ENCODE data around the gene ARRDC1.
"Not testable (repeated sequence)": the region's sequence is repeated elsewhere in the genome, so short reads cannot be mapped to it uniquely, and the experiment has no call there.

ARRDC1 gene

GRCh38 chr9:137592767-137593166, 12.7 kb upstream of the ARRDC1 start:
- Histone ChIP-seq H3K27ac (ENCODE audit: extremely low read depth, low read depth, low read length) (no peak overlapping the region), H3K9me3 (ENCODE audit: control insufficient read depth, insufficient read depth, low read depth, low read length) (no peaks in the 10 kb centered on the region), H3K4me3 (ENCODE audit: low read depth, low read length) (no peak overlapping the region), H3K36me3 (ENCODE audit: control insufficient read depth in 2 of 2, insufficient read depth in 1 of 2, low read length in 2 of 2) (peaks cover 4 to 16% of the 10 kb centered on the region in 2 experiments; a peak in 2 of 3 replicates), H3K4me1 (ENCODE audit: control insufficient read depth, insufficient read depth, low read length) (peaks cover 2% of the 10 kb centered on the region; the same call in 1 of the 2 replicates)
- TF ChIP-seq ZBTB20 (tag by site-specific recombination; IDR thresholded peaks at IDR 0.05), result peak; percentile 75
- TF ChIP-seq ZNF266 (tag by site-specific recombination; IDR thresholded peaks at IDR 0.05; ENCODE audit: low read depth), result no peak
- TF ChIP-seq ZSCAN30 (tag by site-specific recombination; IDR thresholded peaks at IDR 0.05), result no peak
- TF ChIP-seq ZNF548 (tag by site-specific recombination; IDR thresholded peaks at IDR 0.05), result no peak
- no peak for TF ChIP-seq KLF17 (tag by site-specific recombination; IDR thresholded peaks at IDR 0.05)
- TF ChIP-seq ZNF416 (tag by site-specific recombination; IDR thresholded peaks at IDR 0.05), result no peak
- TF ChIP-seq ZNF777 (tag by site-specific recombination; IDR thresholded peaks at IDR 0.05; ENCODE audit: borderline replicate concordance), result no peak
- TF ChIP-seq GLI2 (tag by site-specific recombination; IDR thresholded peaks at IDR 0.05; ENCODE audit: borderline replicate concordance, low read depth), result no peak
- TF ChIP-seq SCRT1 (tag by site-specific recombination; IDR thresholded peaks at IDR 0.05; ENCODE audit: borderline replicate concordance), result no peak
- TF ChIP-seq BCL6B (tag by site-specific recombination; IDR thresholded peaks at IDR 0.05), result no peak
- TF ChIP-seq ZFHX2 (tag by site-specific recombination; conservative IDR thresholded peaks at IDR 0.05), result 0 out of 2 replicates have a peak, but pooled peaks have one; percentile 8
- TF ChIP-seq ZNF48 (tag by site-specific recombination; IDR thresholded peaks at IDR 0.05), result no peak
- no peak for TF ChIP-seq ZNF132 (tag by site-specific recombination; IDR thresholded peaks at IDR 0.05; ENCODE audit: borderline replicate concordance)
- ChIA-PET POLR2A (interaction anchor here (1.0 to 3.0 kb wide), 3 partner anchors 10 to 19 kb away, joined by 4 to 43 read pairs (median 7); partner anchors contain the start of gene ARRDC1), CTCF (interaction anchor here (0.6 to 2.0 kb wide), 4 partner anchors 13 to 151 kb away, joined by 3 to 9 read pairs (median 3); partner anchors contain the start of gene NSMF)

- ChIA-PET POLR2A (interaction anchor here (1.0 to 3.0 kb wide), 4 partner anchors 10 to 19 kb away, joined by 3 to 43 read pairs (median 6); partner anchors contain the start of gene ARRDC1), CTCF (interaction anchor here (0.6 to 0.8 kb wide), 3 partner anchors 14 to 151 kb away, joined by 3 read pairs; partner anchors contain the start of gene NSMF)
- peaks cover under 1 to 12% of the 10 kb centered on the region in 2 experiments; a peak in 2 of 3 replicates for H3K36me3 ChIP-seq (ENCODE audit: control insufficient read depth in 2 of 2, insufficient read depth in 1 of 2, low read length in 2 of 2)
Measured at GRCh38 chr9:137593176-137593575, 12.3 kb upstream of the ARRDC1 start.

GRCh38 chr9:137596577-137596976, 8.9 kb upstream of the ARRDC1 start:
- CTCF ChIA-PET; H3K36me3 ChIP-seq (ENCODE audit: control insufficient read depth in 2 of 2, insufficient read depth in 1 of 2, low read length in 2 of 2); H3K27ac ChIP-seq (ENCODE audit: extremely low read depth, low read depth, low read length); H3K9me3 ChIP-seq (ENCODE audit: control insufficient read depth, insufficient read depth, low read depth, low read length); H3K4me3 ChIP-seq (ENCODE audit: low read depth, low read length); H3K4me1 ChIP-seq (ENCODE audit: control insufficient read depth, insufficient read depth, low read length): not testable (repeated sequence)
- POLR2A ChIA-PET, result interaction anchor here (0.6 to 3.0 kb wide), 4 partner anchors 8 to 608 kb away, joined by 3 to 17 read pairs (median 6); partner anchors contain the start of genes ARRDC1 and EHMT1
- peak; percentile 80 for TF ChIP-seq ZNF146 (tag by site-specific recombination; IDR thresholded peaks at IDR 0.05)

More at GRCh38 chr9:137593176-137593575, 12.3 kb upstream of the ARRDC1 start:
- Histone ChIP-seq H3K9me3 (ENCODE audit: control insufficient read depth, insufficient read depth, low read depth, low read length) (no peaks in the 10 kb centered on the region), H3K27ac (ENCODE audit: extremely low read depth, low read depth, low read length) (no peak overlapping the region), H3K4me1 (ENCODE audit: control insufficient read depth, insufficient read depth, low read length) (peaks cover 2% of the 10 kb centered on the region; the same call in 1 of the 2 replicates), H3K4me3 (ENCODE audit: low read depth, low read length) (no peak overlapping the region)
- TF ChIP-seq ZXDB (tag by site-specific recombination; IDR thresholded peaks at IDR 0.05) (peak; percentile 57), GLIS1 (tag by site-specific recombination; IDR thresholded peaks at IDR 0.05) (peak; percentile 46; the same call in 1 of the 2 replicates), ZBTB8A (tag by site-specific recombination; IDR thresholded peaks at IDR 0.05) (peak; percentile 34; the same call in 1 of the 2 replicates), ZBTB20 (tag by site-specific recombination; IDR thresholded peaks at IDR 0.05) (0 out of 2 replicates have a peak, but pooled peaks have one; percentile 29), ZNF10 (tag by site-specific recombination; IDR thresholded peaks at IDR 0.05) (no peak), SCRT2 (tag by site-specific recombination; IDR thresholded peaks at IDR 0.05) (peak; percentile 72)
